Measurements from ENCODE around the gene FUCA1. TPM values are rescaled to one million over a fixed set of nuclear protein-coding genes. Genes with fewer than 3 reads are reported as not detected.

FUCA1 gene
- total and polyA plus RNA-seq, 10 of the 15 experiments (the other 5 are each of a cell fraction or from before 2014, with no cell fraction given): 33.3 to 117 (median 52.6) TPM

DNA sequence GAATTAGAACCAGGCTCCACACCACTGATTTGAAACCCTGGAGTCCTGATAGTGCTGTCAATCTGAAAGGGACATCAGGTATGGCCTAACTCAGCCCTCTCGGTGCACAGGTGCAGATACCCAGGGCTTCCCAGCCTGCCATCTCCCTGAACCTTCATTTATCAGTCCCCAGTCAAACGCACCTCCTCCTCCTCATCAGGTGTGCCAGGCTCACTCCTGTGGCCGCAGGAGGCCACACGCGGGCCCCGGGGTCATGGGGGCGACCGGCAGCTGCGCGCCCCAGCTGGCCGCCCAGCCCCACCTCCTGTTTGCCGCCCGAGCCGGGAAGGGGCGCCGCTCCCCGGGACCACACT lies 572 bp downstream of the FUCA1 start:
- WGBS (ENCODE audit: insufficient coverage, insufficient replicate concordance, low lambda C conversion rate, missing lambda C conversion rate): under 1% methylated on average over 17 of the region's 17 CpGs
- POLR2A ChIA-PET: interaction anchor here (1.2 kb wide), 1 partner anchor 57 kb away, joined by 4 read pairs; no protein-coding TSS in a partner anchor
- Histone ChIP-seq H3K27ac (ENCODE audit: control insufficient read depth, insufficient read depth) (peak overlapping the region; percentile 63), H3K36me3 (ENCODE audit: control insufficient read depth in 2 of 2, insufficient read depth in 2 of 2, low read length in 1 of 2) (no peaks in the 10 kb centered on the region), H3K9me3 (replicated peaks; ENCODE audit: control insufficient read depth, insufficient read depth, low read length) (no peaks in the 10 kb centered on the region), H3K4me1 (ENCODE audit: control insufficient read depth, insufficient read depth, low read length) (peaks cover 10% of the 10 kb centered on the region), H3K4me3 (peak overlapping the region; percentile 77), H2AFZ (ENCODE audit: control insufficient read depth, low read depth, low read length) (no peak overlapping the region), H3K9ac (ENCODE audit: control insufficient read depth, insufficient read depth, low read length) (peak overlapping the region; percentile 69), H4K20me1 (ENCODE audit: control insufficient read depth, insufficient read depth) (no peaks in the 10 kb centered on the region), H3K4me2 (ENCODE audit: control insufficient read depth, insufficient read depth) (peak overlapping the region; percentile 64), H3K27me3 (replicated peaks in 1 of 2; ENCODE audit: control insufficient read depth in 2 of 2, insufficient read depth in 2 of 2, low read length in 1 of 2) (no peaks in the 10 kb centered on the region), H3K79me2 (ENCODE audit: control insufficient read depth, insufficient read depth, low read length) (peaks cover 35% of the 10 kb centered on the region)
- RAD21 ChIA-PET (ENCODE audit: unreplicated experiment): interaction anchor here (0.5 to 1.8 kb wide), 5 partner anchors 42 to 122 kb away, joined by 3 to 7 read pairs (median 3); partner anchors contain the start of gene CNR2
- SMC1A ChIA-PET (ENCODE audit: uncharacterized antibody, unreplicated experiment): interaction anchor here (1.5 to 4.6 kb wide), 3 partner anchors 32 to 57 kb away, joined by 4 to 34 read pairs (median 4); no protein-coding TSS in a partner anchor
- BruUV-seq (replicated peaks): no TSS peak
- ATAC-seq (peak; percentile 23), DNase-seq (ENCODE audit: low read depth, low spot score) (no peak), FAIRE-seq (no peak)
- in situ Hi-C loops (cut with MboI) (loop anchor here (10.0 kb wide), 1 partner anchor 63 kb away; the partner anchor contains the start of gene GALE), intact Hi-C loops (cut with micrococcal nuclease; ENCODE audit: unreplicated experiment) (no loop called here)
- CTCF ChIA-PET: interaction anchor here (0.8 to 4.5 kb wide), 3 partner anchors 42 to 57 kb away, joined by 3 to 49 read pairs (median 5); partner anchors contain the start of gene HMGCL
- TF ChIP-seq ZSCAN29 (IDR thresholded peaks at IDR 0.05) (no peak), NR2F1 (conservative IDR thresholded peaks at IDR 0.05) (peak; percentile 87), TCF12 (IDR thresholded peaks at IDR 0.05; ENCODE audit: low read depth, low read length) (0 out of 2 replicates have a peak, but pooled peaks have one; percentile 32)

DNA sequence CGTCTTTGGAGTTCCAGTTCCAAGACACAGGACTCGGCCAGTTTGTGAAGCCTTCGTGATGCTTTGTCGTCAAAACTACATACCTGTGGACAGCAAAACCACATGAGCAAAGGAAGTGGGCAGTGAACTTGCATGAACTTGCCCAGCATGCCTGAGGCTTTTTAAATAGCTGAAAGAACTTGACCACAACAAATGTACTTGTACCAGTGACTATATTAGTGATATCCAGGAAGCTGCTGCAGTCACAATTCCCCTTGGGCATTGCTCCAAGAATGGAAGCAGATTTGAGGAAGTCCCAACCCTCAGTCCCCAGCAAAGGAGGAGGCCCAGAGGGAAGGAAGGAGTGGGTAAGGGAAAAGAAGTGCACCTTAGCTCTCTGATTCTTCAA lies 2.6 kb downstream of the FUCA1 start:
- Histone ChIP-seq H3K9me3 (replicated peaks; ENCODE audit: control insufficient read depth, insufficient read depth, low read length) (no peaks in the 10 kb centered on the region), H2AFZ (ENCODE audit: control insufficient read depth, low read depth, low read length) (no peak overlapping the region), H3K4me3 (peak overlapping the region; percentile 77), H3K36me3 (ENCODE audit: control insufficient read depth in 2 of 2, insufficient read depth in 2 of 2, low read length in 1 of 2) (peaks cover 0 to 5% of the 10 kb centered on the region in 2 experiments; a peak in 2 of 4 replicates), H3K4me2 (ENCODE audit: control insufficient read depth, insufficient read depth) (peak overlapping the region; percentile 64), H4K20me1 (ENCODE audit: control insufficient read depth, insufficient read depth) (no peaks in the 10 kb centered on the region), H3K9ac (ENCODE audit: control insufficient read depth, insufficient read depth, low read length) (peak overlapping the region; percentile 52; the same call in 1 of the 2 replicates), H3K4me1 (ENCODE audit: control insufficient read depth, insufficient read depth, low read length) (peaks cover 10% of the 10 kb centered on the region), H3K79me2 (ENCODE audit: control insufficient read depth, insufficient read depth, low read length) (peaks cover 35% of the 10 kb centered on the region), H3K27me3 (replicated peaks in 1 of 2; ENCODE audit: control insufficient read depth in 2 of 2, insufficient read depth in 2 of 2, low read length in 1 of 2) (no peaks in the 10 kb centered on the region), H3K27ac (ENCODE audit: control insufficient read depth, insufficient read depth) (peak overlapping the region; percentile 63)
- peak; percentile 67 for ATAC-seq
- no TSS peak for BruUV-seq (replicated peaks)
- POLR2A ChIA-PET: interaction anchor here (1.0 to 1.6 kb wide), 8 partner anchors 27 to 54 kb away, joined by 3 to 8 read pairs (median 4); partner anchors contain the start of genes CNR2 and HMGCL
- intact Hi-C loops (cut with micrococcal nuclease; ENCODE audit: unreplicated experiment) (loop anchor here (1.0 kb wide), 1 partner anchor 39 kb away; no protein-coding TSS in a partner anchor), in situ Hi-C loops (cut with MboI) (loop anchor here (10.0 kb wide), 1 partner anchor 61 kb away; the partner anchor contains the start of gene GALE)
- peak; percentile 78 for FAIRE-seq
- CTCF ChIA-PET: interaction anchor here (0.6 to 4.6 kb wide), 14 partner anchors 11 to 75 kb away, joined by 3 to 50 read pairs (median 4); partner anchors contain the start of genes CNR2 and LYPLA2
- SMC1A ChIA-PET (ENCODE audit: uncharacterized antibody, unreplicated experiment): interaction anchor here (0.8 to 2.7 kb wide), 13 partner anchors 11 to 110 kb away, joined by 3 to 20 read pairs (median 4); partner anchors contain the start of gene CNR2
- 25% methylated on average over 4 of the region's 4 CpGs for WGBS (ENCODE audit: insufficient coverage, insufficient replicate concordance, low lambda C conversion rate, missing lambda C conversion rate)
- RAD21 ChIA-PET (ENCODE audit: unreplicated experiment): interaction anchor here (0.6 to 4.8 kb wide), 6 partner anchors 27 to 55 kb away, joined by 3 to 20 read pairs (median 6); partner anchors contain the start of genes CNR2 and HMGCL
- DNase-seq (ENCODE audit: low read depth, low spot score): peak; percentile 81
- TF ChIP-seq NFYB (IDR thresholded peaks at IDR 0.05; ENCODE audit: insufficient read depth, low read depth, low read length) (no peak), RELA (IDR thresholded peaks at IDR 0.05; ENCODE audit: borderline replicate concordance, partially characterized antibody) (no peak), EGR1 (IDR thresholded peaks at IDR 0.05; ENCODE audit: borderline replicate concordance in 1 of 2, low read depth in 2 of 2, low read length in 2 of 2) (no peak), SMC3 (IDR thresholded peaks at IDR 0.05; ENCODE audit: borderline replicate concordance, low read length) (no peak), PAX5 (IDR thresholded peaks at IDR 0.05; ENCODE audit: borderline replicate concordance, low read depth, low read length) (peak; percentile 90; the same call in 1 of the 2 replicates), GABPA (IDR thresholded peaks at IDR 0.05; ENCODE audit: low read depth) (no peak), SMAD1 (IDR thresholded peaks at IDR 0.05; ENCODE audit: low read depth, partially characterized antibody) (no peak), FOS (IDR thresholded peaks at IDR 0.05; ENCODE audit: borderline replicate concordance, extremely low read depth, insufficient read length) (no peak)
- TF ChIP-seq, protein P1, sequence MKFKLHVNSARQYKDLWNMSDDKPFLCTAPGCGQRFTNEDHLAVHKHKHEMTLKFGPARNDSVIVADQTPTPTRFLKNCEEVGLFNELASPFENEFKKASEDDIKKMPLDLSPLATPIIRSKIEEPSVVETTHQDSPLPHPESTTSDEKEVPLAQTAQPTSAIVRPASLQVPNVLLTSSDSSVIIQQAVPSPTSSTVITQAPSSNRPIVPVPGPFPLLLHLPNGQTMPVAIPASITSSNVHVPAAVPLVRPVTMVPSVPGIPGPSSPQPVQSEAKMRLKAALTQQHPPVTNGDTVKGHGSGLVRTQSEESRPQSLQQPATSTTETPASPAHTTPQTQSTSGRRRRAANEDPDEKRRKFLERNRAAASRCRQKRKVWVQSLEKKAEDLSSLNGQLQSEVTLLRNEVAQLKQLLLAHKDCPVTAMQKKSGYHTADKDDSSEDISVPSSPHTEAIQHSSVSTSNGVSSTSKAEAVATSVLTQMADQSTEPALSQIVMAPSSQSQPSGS (IDR thresholded peaks at IDR 0.05; ENCODE audit: low read length): no peak
- TF ChIP-seq, protein P2, sequence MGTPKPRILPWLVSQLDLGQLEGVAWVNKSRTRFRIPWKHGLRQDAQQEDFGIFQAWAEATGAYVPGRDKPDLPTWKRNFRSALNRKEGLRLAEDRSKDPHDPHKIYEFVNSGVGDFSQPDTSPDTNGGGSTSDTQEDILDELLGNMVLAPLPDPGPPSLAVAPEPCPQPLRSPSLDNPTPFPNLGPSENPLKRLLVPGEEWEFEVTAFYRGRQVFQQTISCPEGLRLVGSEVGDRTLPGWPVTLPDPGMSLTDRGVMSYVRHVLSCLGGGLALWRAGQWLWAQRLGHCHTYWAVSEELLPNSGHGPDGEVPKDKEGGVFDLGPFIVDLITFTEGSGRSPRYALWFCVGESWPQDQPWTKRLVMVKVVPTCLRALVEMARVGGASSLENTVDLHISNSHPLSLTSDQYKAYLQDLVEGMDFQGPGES (IDR thresholded peaks at IDR 0.05): no peak
